Mesenchymal stem cell (in vitro differentiated cells and primary cell): ENCODE data around the gene ROPN1.
"Not testable (repeated sequence)": the region's sequence is repeated elsewhere in the genome, so short reads cannot be mapped to it uniquely, and the experiment has no call there.

ENCODE experiments used
- DNase-seq: peaks from one replicate; pipeline ENCODE4 v3.0.0-alpha.2; 2013
- H2AFZ ChIP-seq: one replicate; pipeline ENCODE4 v1.6.1; 2013; ENCODE audit warnings: low read depth, mild to moderate bottlenecking, control low read depth, inconsistent platforms, low read length, moderate library complexity
- H2AK5ac ChIP-seq: 2 replicates; pipeline ENCODE4 v1.6.1; 2013; ENCODE audit warnings: low read length, moderate library complexity, mild to moderate bottlenecking, inconsistent platforms; ENCODE audit not compliant: severe bottlenecking
- H2BK120ac ChIP-seq: one replicate; pipeline ENCODE4 v1.6.1; 2013; ENCODE audit warnings: low read depth, mild to moderate bottlenecking, inconsistent platforms, low read length, moderate library complexity
- H2BK12ac ChIP-seq, 2 experiments: one replicate each; pipeline ENCODE4 v1.6.1; 2013; ENCODE audit warnings: inconsistent platforms in 2 of 2, low read length in 2 of 2, mild to moderate bottlenecking in 2 of 2, moderate library complexity in 2 of 2, control low read depth in 1 of 2
- H2BK15ac ChIP-seq: one replicate; pipeline ENCODE4 v1.6.1; 2013; ENCODE audit warnings: mild to moderate bottlenecking, low read depth, inconsistent platforms; ENCODE audit not compliant: poor library complexity, severe bottlenecking
- H2BK5ac ChIP-seq: 2 replicates; pipeline ENCODE4 v1.6.1; 2013; ENCODE audit warnings: low read depth, mild to moderate bottlenecking, low read length, control low read depth, inconsistent platforms; ENCODE audit not compliant: poor library complexity, severe bottlenecking
- H3K14ac ChIP-seq, 2 experiments: one replicate each; pipeline ENCODE4 v1.6.1; 2013; ENCODE audit warnings: inconsistent platforms in 2 of 2, low read length in 2 of 2, control low read depth in 1 of 2, mild to moderate bottlenecking in 1 of 2, moderate library complexity in 1 of 2
- H3K18ac ChIP-seq, 2 experiments: one replicate each; pipeline ENCODE4 v1.6.1; 2013; ENCODE audit warnings: inconsistent platforms in 2 of 2, low read length in 2 of 2, control low read depth in 1 of 2, low read depth in 1 of 2, mild to moderate bottlenecking in 1 of 2
- H3K23ac ChIP-seq, 2 experiments: one replicate each; pipeline ENCODE4 v1.6.1; 2013; ENCODE audit warnings: inconsistent platforms in 2 of 2, low read length in 2 of 2, mild to moderate bottlenecking in 2 of 2, moderate library complexity in 2 of 2, control low read depth in 1 of 2
- H3K27ac ChIP-seq: 2 replicates; pipeline ENCODE4 v1.5.1; 2013; ENCODE audit warnings: mild to moderate bottlenecking, moderate library complexity, low read length, control low read depth, inconsistent platforms; ENCODE audit not compliant: poor library complexity, severe bottlenecking
- H3K27me3 ChIP-seq, 2 experiments: 2 replicates each; pipeline versions ENCODE4 v1.6.1 to v1.7.0; 2013; ENCODE audit warnings: low read length in 2 of 2, mild to moderate bottlenecking in 2 of 2, moderate library complexity in 2 of 2, control low read depth in 1 of 2, inconsistent platforms in 1 of 2; ENCODE audit not compliant: control insufficient read depth in 1 of 2, insufficient read depth in 1 of 2
- H3K36me3 ChIP-seq, 2 experiments: 2 replicates each; pipeline versions ENCODE4 v1.6.1 to v1.7.0; 2013; ENCODE audit warnings: low read length in 2 of 2, control low read depth in 1 of 2, inconsistent platforms in 1 of 2, low read depth in 1 of 2, mild to moderate bottlenecking in 1 of 2; ENCODE audit not compliant: insufficient read depth in 2 of 2, control insufficient read depth in 1 of 2
- H3K4ac ChIP-seq, 2 experiments: one replicate each; pipeline ENCODE4 v1.6.1; 2013; ENCODE audit warnings: inconsistent platforms in 2 of 2, low read length in 2 of 2, mild to moderate bottlenecking in 2 of 2, moderate library complexity in 2 of 2, control low read depth in 1 of 2, low read depth in 1 of 2
- H3K4me1 ChIP-seq: 2 replicates; pipeline ENCODE4 v1.6.1; 2013; ENCODE audit warnings: low read depth, low read length, control low read depth; ENCODE audit not compliant: control insufficient read depth, insufficient read depth
- H3K4me2 ChIP-seq: 2 replicates; pipeline ENCODE4 v1.6.1; 2013; ENCODE audit warnings: low read length, mild to moderate bottlenecking, inconsistent platforms; ENCODE audit not compliant: poor library complexity, severe bottlenecking
- H3K4me3 ChIP-seq, 2 experiments: 2 replicates each; pipeline versions ENCODE4 v1.5.1 to v1.7.0; 2013; ENCODE audit warnings: low read length in 2 of 2, mild to moderate bottlenecking in 2 of 2, control low read depth in 1 of 2, low read depth in 1 of 2; ENCODE audit not compliant: insufficient read depth in 1 of 2
- H3K79me1 ChIP-seq: replicated peaks from 2 replicates; pipeline ENCODE4 v1.6.1; 2013; ENCODE audit warnings: mild to moderate bottlenecking, control low read depth, low read length, inconsistent platforms; ENCODE audit not compliant: poor library complexity, severe bottlenecking
- H3K9ac ChIP-seq: 2 replicates; pipeline ENCODE4 v1.7.0; 2013; ENCODE audit warnings: mild to moderate bottlenecking, low read length, moderate library complexity
- H3K9me3 ChIP-seq: 2 replicates; pipeline ENCODE4 v1.7.0; 2013; ENCODE audit warnings: mild to moderate bottlenecking, low read length; ENCODE audit not compliant: control insufficient read depth
- H4K8ac ChIP-seq: one replicate; pipeline ENCODE4 v1.6.1; 2013; ENCODE audit warnings: inconsistent platforms, mild to moderate bottlenecking, low read length, moderate library complexity
- H4K91ac ChIP-seq: one replicate; pipeline ENCODE4 v1.6.1; 2013; ENCODE audit warnings: mild to moderate bottlenecking, low read length, inconsistent platforms
- WGBS: methylation state at CpG from one replicate; pipeline ENCODE4 v1.1.7; 2013; ENCODE audit warnings: mixed read lengths; 5-methylcytosine and 5-hydroxymethylcytosine counted together

The ROPN1 gene

DNA sequence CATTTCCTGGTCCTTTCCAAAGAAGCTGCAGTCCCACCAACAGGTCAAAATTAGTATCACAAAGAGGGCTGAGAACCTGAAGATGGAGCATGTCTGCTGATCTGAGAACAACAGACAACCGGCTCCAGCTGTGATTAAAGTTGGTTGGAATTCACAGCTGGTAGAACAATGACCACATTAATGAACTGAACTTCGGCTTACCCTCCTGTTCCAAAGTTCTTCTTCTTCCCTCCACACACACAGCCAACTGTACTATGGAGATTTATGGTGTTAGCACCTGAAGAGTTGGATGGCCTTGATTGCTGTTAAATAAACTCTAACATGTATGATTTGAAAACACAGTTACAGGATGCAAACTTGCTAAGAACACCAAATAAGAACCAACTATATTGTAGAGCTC, 27.4 kb upstream of the ROPN1 start:
- no peak overlapping the region for H3K4ac ChIP-seq
- no peaks in the 10 kb centered on the region for H3K4me1 ChIP-seq
- H2BK15ac ChIP-seq = no peak overlapping the region
- H3K4me2 ChIP-seq = no peak overlapping the region
- no peak for DNase-seq
- H2AFZ ChIP-seq = no peak overlapping the region
- peaks cover 15 to 36% of the 10 kb centered on the region in 2 experiments for H3K27me3 ChIP-seq
- H3K9ac ChIP-seq = no peak overlapping the region
- no peak overlapping the region for H3K27ac ChIP-seq
- no peak overlapping the region for H3K23ac ChIP-seq
- H4K8ac ChIP-seq = no peak overlapping the region
- H4K91ac ChIP-seq = no peak overlapping the region
- H3K4me3 ChIP-seq = no peak overlapping the region
- no peak overlapping the region for H3K14ac ChIP-seq
- H2BK120ac ChIP-seq = no peak overlapping the region
- H2BK5ac ChIP-seq = no peak overlapping the region
- no peak overlapping the region for H2BK12ac ChIP-seq
- no peaks in the 10 kb centered on the region for H3K36me3 ChIP-seq
- H3K18ac ChIP-seq = no peak overlapping the region
- no peaks in the 10 kb centered on the region for H3K79me1 ChIP-seq
- H2AK5ac ChIP-seq = no peak overlapping the region
- 100% methylated on average over 1 of the region's 2 CpGs for WGBS
- peaks cover 9% of the 10 kb centered on the region for H3K9me3 ChIP-seq

DNA sequence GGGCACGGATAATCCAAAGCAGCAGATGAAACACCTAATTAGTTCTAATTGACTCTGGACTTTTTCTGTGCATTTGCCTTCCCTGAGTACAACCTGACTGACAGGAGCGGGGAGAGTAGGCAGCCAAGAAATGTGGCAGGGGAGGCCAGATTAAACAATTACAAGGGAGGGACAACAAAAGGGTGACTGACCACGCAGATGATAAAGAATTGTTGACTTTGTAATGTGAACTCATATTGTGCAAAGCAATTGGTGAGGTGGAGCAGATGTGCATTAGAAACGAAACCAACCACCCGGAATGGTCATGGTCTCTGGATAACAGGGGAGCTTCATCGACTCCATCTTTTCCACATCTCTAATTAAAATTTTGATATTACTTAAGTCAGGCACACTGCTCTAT, 25.6 kb upstream of the ROPN1 start:
- not testable (repeated sequence) for H3K27ac ChIP-seq, H4K8ac ChIP-seq, H2BK5ac ChIP-seq, H3K79me1 ChIP-seq, H3K23ac ChIP-seq, H3K9ac ChIP-seq, H4K91ac ChIP-seq, H2BK120ac ChIP-seq, H3K4me2 ChIP-seq, H2AFZ ChIP-seq, H3K4me1 ChIP-seq, H3K14ac ChIP-seq, H3K4me3 ChIP-seq, H2AK5ac ChIP-seq, H2BK12ac ChIP-seq, DNase-seq, H3K36me3 ChIP-seq, H3K9me3 ChIP-seq, H3K18ac ChIP-seq, H2BK15ac ChIP-seq, H3K4ac ChIP-seq
- H3K27me3 ChIP-seq = peaks cover 15 to 27% of the 10 kb centered on the region in 2 experiments
- 78% methylated on average over 5 of the region's 6 CpGs for WGBS

DNA sequence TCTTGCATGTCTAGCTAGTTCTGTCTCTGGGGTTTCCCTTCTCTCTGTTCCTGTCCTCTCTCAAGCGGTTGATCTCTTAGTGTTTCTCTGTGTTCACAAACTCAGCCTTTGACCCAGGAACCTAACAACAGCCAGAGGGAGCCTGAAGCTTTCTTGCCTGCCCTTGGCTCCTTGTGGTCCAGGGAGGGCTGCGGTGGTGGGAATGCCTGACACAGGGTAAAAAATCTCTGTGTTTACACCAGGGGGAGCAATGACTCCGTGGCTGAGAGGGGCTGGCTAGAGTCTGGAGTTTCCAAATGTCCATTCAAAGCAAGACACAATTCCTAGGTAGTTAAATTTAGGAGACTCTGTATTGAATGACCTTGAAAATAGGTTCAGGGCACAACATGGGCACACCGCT, 24.6 kb upstream of the ROPN1 start:
- not testable (repeated sequence) for H3K4me1 ChIP-seq, H2AFZ ChIP-seq, H2BK12ac ChIP-seq, H3K79me1 ChIP-seq, H3K36me3 ChIP-seq, H3K9ac ChIP-seq, H3K14ac ChIP-seq, H4K8ac ChIP-seq, H3K4me3 ChIP-seq, H2BK5ac ChIP-seq, H2BK15ac ChIP-seq, H3K18ac ChIP-seq, H3K9me3 ChIP-seq, H3K4ac ChIP-seq, H3K4me2 ChIP-seq, H2AK5ac ChIP-seq, H3K27ac ChIP-seq, H3K23ac ChIP-seq, H2BK120ac ChIP-seq, H4K91ac ChIP-seq
- 0% methylated on average over 2 of the region's 4 CpGs for WGBS
- peak; percentile 50 for DNase-seq
- H3K27me3 ChIP-seq = peaks cover 15 to 26% of the 10 kb centered on the region in 2 experiments

DNA sequence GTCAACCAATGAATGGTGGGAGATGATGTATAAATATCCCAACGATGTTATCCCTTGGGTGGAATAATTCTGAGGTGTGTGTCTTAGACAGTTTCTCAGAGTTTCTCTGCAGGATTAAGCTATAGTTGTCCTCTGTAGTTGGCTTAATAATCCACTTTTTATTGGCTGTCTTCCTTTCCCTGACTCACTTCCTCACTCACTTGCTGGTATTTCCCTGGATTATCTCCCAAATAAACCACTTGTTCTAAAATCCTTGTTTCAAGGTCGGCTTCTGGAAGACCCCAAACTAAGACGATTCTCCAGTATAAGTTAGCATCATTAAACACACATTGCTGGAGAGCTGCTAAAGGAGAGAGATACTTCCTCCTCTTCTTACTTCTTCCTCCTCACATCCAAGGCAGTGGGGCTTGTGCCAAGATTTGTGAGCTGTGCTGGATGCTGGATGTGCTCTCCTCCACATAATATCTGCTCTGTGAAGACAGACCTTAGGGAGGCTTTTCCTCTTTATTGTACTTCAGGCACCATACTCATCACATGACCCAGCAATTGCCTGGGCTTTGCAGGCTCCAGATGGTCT, 22.5 kb upstream of the ROPN1 start:
- H4K91ac ChIP-seq = no peak overlapping the region
- no peaks in the 10 kb centered on the region for H3K9me3 ChIP-seq
- H3K18ac ChIP-seq = no peak overlapping the region
- DNase-seq = no peak
- no peaks in the 10 kb centered on the region for H3K36me3 ChIP-seq
- no peak overlapping the region for H3K27ac ChIP-seq
- H2BK12ac ChIP-seq = no peak overlapping the region
- H3K4me2 ChIP-seq = no peak overlapping the region
- H3K79me1 ChIP-seq = no peaks in the 10 kb centered on the region
- H3K9ac ChIP-seq = no peak overlapping the region
- H3K14ac ChIP-seq = no peak overlapping the region
- no peak overlapping the region for H3K4ac ChIP-seq
- H2AK5ac ChIP-seq = no peak overlapping the region
- no peak overlapping the region for H4K8ac ChIP-seq
- peaks cover 5 to 9% of the 10 kb centered on the region in 2 experiments for H3K27me3 ChIP-seq
- WGBS = 100% methylated on average over 1 of the region's 3 CpGs
- H3K23ac ChIP-seq = no peak overlapping the region
- no peak overlapping the region for H2BK15ac ChIP-seq
- H2BK120ac ChIP-seq = no peak overlapping the region
- no peak overlapping the region for H2BK5ac ChIP-seq
- H3K4me1 ChIP-seq = no peaks in the 10 kb centered on the region
- no peak overlapping the region for H3K4me3 ChIP-seq
- H2AFZ ChIP-seq = no peak overlapping the region
